Calu3 (cell line): ENCODE measurements around the gene RANGAP1. TPM values are rescaled to one million over a fixed set of nuclear protein-coding genes. Genes with fewer than 3 reads are reported as not detected.

Source experiments
- BruUV-seq: library from RNA; stranded (reverse); fragments of 400-500 nt; replicated peaks from 2 replicates; lab custom pipeline; 2021; lab: Mats Ljungman, UMichigan
- CTCF ChIA-PET: fragments of 300-600 bp; sonication (Branson Sonifier 250); formaldehyde crosslinking; loops from one replicate; lab custom pipeline; 2022; ENCODE audit warnings: antibody characterized with exemption; lab: Charles Lee
- DNase-seq: peaks from one replicate; pipeline ENCODE4 v3.0.0; 2022
- H3K27ac Mint-ChIP-seq: one replicate; pipeline ENCODE4 v1.8.0; 2022; ENCODE audit warnings: mixed read lengths; ENCODE audit not compliant: unreplicated experiment
- H3K27me3 Mint-ChIP-seq: one replicate; pipeline ENCODE4 v1.8.0; 2022; ENCODE audit warnings: mixed read lengths; ENCODE audit not compliant: unreplicated experiment
- H3K36me3 Mint-ChIP-seq: one replicate; pipeline ENCODE4 v1.8.0; 2022; ENCODE audit warnings: mild to moderate bottlenecking, moderate library complexity, mixed read lengths; ENCODE audit not compliant: insufficient read depth, unreplicated experiment
- H3K4me1 Mint-ChIP-seq: one replicate; pipeline ENCODE4 v1.8.0; 2022; ENCODE audit warnings: mild to moderate bottlenecking, low read depth, mixed read lengths; ENCODE audit not compliant: unreplicated experiment
- H3K4me3 Mint-ChIP-seq: one replicate; pipeline ENCODE4 v1.8.0; 2022; ENCODE audit warnings: mild to moderate bottlenecking, low read depth, moderate library complexity, mixed read lengths; ENCODE audit not compliant: unreplicated experiment
- H3K9me3 Mint-ChIP-seq: one replicate; pipeline ENCODE4 v1.8.0; 2022; ENCODE audit warnings: low read depth, mixed read lengths; ENCODE audit not compliant: unreplicated experiment
- intact Hi-C: fragments of 100-400 bp; cut with micrococcal nuclease; formaldehyde crosslinking; loops from one replicate; pipeline ENCODE4 v1.10.0; 2022; ENCODE audit not compliant: unreplicated experiment
- microRNA-seq: library from miRNA; unstranded; fragments of <30 nt; microRNA quantifications from one replicate; pipeline ENCODE4 v1.2.0, GENCODE V29; 2022
- total RNA-seq: library from RNA; stranded (reverse); gene quantifications from 2 replicates; pipeline ENCODE4 v1.2.3, GENCODE V29; 2022
- TF ChIP-seq, protein P1 (sequence below): fragments of 200-600 bp; IDR thresholded peaks from one replicate; pipeline ENCODE4 v1.8.0; 2022; ENCODE audit warnings: antibody characterized with exemption; ENCODE audit not compliant: unreplicated experiment

RANGAP1 gene
- total RNA-seq, 1 experiment from 2014 or later = 189 TPM

- CTCF ChIA-PET = interaction anchor here (0.5 to 1.5 kb wide), 5 partner anchors 7 to 202 kb away, joined by 3 to 8 read pairs (median 5); partner anchors contain the start of gene ZC3H7B
- TF ChIP-seq, protein P1, sequence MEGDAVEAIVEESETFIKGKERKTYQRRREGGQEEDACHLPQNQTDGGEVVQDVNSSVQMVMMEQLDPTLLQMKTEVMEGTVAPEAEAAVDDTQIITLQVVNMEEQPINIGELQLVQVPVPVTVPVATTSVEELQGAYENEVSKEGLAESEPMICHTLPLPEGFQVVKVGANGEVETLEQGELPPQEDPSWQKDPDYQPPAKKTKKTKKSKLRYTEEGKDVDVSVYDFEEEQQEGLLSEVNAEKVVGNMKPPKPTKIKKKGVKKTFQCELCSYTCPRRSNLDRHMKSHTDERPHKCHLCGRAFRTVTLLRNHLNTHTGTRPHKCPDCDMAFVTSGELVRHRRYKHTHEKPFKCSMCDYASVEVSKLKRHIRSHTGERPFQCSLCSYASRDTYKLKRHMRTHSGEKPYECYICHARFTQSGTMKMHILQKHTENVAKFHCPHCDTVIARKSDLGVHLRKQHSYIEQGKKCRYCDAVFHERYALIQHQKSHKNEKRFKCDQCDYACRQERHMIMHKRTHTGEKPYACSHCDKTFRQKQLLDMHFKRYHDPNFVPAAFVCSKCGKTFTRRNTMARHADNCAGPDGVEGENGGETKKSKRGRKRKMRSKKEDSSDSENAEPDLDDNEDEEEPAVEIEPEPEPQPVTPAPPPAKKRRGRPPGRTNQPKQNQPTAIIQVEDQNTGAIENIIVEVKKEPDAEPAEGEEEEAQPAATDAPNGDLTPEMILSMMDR = no peak
- peaks cover 27% of the 10 kb centered on the region for H3K36me3 Mint-ChIP-seq
- H3K4me1 Mint-ChIP-seq = peaks cover 30% of the 10 kb centered on the region
- H3K4me3 Mint-ChIP-seq = peak overlapping the region; percentile 87
- intact Hi-C loops = no loop called here
- no peaks in the 10 kb centered on the region for H3K27me3 Mint-ChIP-seq
- H3K27ac Mint-ChIP-seq = peak overlapping the region; percentile 0
- no peaks in the 10 kb centered on the region for H3K9me3 Mint-ChIP-seq
- no TSS peak for BruUV-seq
- peak; percentile 84 for DNase-seq
Measured at GRCh38 chr22:41197038-41197972, 88.7 kb downstream of the RANGAP1 start.

Small RNA genes lying within 50 kb of the gene (microRNA-seq; reads per million reads assigned to microRNA genes)
- not detected for gene MIR6889

Other genes with a start within 250 kb of the RANGAP1 start
- 67.2 and 71.5 TPM in 2 replicates for gene EP300, start 193.6 kb downstream of the RANGAP1 start, total RNA-seq
- 27.0 and 28.2 TPM in 2 replicates for gene L3MBTL2, start 80.9 kb downstream of the RANGAP1 start, total RNA-seq
- gene CHADL, start 45.3 kb downstream of the RANGAP1 start, total RNA-seq = 0.73 and 1.5 TPM in 2 replicates
- 53.3 and 53.5 TPM in 2 replicates for gene ZC3H7B, start 15.3 kb upstream of the RANGAP1 start, total RNA-seq
- 4.6 and 6.3 TPM in 2 replicates for gene TEF, start 95.8 kb upstream of the RANGAP1 start, total RNA-seq
- 57.3 and 64.1 TPM in 2 replicates for gene TOB2, start 160.6 kb upstream of the RANGAP1 start, total RNA-seq
- 53.3 and 68.5 TPM in 2 replicates for gene PHF5A, start 182.5 kb upstream of the RANGAP1 start, total RNA-seq
- 94.0 and 94.5 TPM in 2 replicates for gene ACO2, start 182.9 kb upstream of the RANGAP1 start, total RNA-seq